ENCODE measurements around the gene PRRT4.

Gene PRRT4

GRCh38 chr7:128307061-128307460 is 54.4 kb downstream of the PRRT4 start:
- H3K27ac ChIP-seq, result no peak overlapping the region
- TF ChIP-seq ZFX (IDR thresholded peaks at IDR 0.05; ENCODE audit: borderline replicate concordance) (no peak), CTCF (IDR thresholded peaks at IDR 0.05) (no peak)

- TF ChIP-seq ZFX (IDR thresholded peaks at IDR 0.05; ENCODE audit: borderline replicate concordance) (no peak), CTCF (IDR thresholded peaks at IDR 0.05) (no peak)
- H3K27ac ChIP-seq, result no peak overlapping the region
These were observed 57.3 kb downstream of the PRRT4 start for GRCh38 chr7:128304212-128304611.

GRCh38 chr7:128303643-128304042 is 57.8 kb downstream of the PRRT4 start:
- TF ChIP-seq ZFX (IDR thresholded peaks at IDR 0.05; ENCODE audit: borderline replicate concordance), result no peak
- no peak for TF ChIP-seq CTCF (IDR thresholded peaks at IDR 0.05)
- no peak overlapping the region for H3K27ac ChIP-seq

GRCh38 chr7:128303133-128303532 is 58.4 kb downstream of the PRRT4 start:
- no peak for TF ChIP-seq ZFX (IDR thresholded peaks at IDR 0.05; ENCODE audit: borderline replicate concordance)
- no peak for TF ChIP-seq CTCF (IDR thresholded peaks at IDR 0.05)
- H3K27ac ChIP-seq, result no peak overlapping the region

GRCh38 chr7:128302139-128302538 is 59.4 kb downstream of the PRRT4 start:
- TF ChIP-seq CTCF (IDR thresholded peaks at IDR 0.05), result no peak
- no peak for TF ChIP-seq ZFX (IDR thresholded peaks at IDR 0.05; ENCODE audit: borderline replicate concordance)
- no peak overlapping the region for H3K27ac ChIP-seq

Data from 22Rv1 (cell line).